Breast epithelium (tissue), 3 donors: ENCODE results near the gene OR52E1.

Experiments used
- CTCF ChIP-seq, 3 donors: fragments of 450-650 bp; IDR thresholded peaks; one replicate each; pipeline ENCODE4 v1.5.1; 2016 to 2017; ENCODE audit warnings: antibody characterized with exemption in 3 of 3, mild to moderate bottlenecking in 3 of 3, moderate library complexity in 3 of 3
- POLR2A ChIP-seq: fragments of 450-650 bp; IDR thresholded peaks from one replicate; pipeline ENCODE4 v1.6.1; 2016; ENCODE audit warnings: antibody characterized with exemption, mild to moderate bottlenecking, moderate library complexity
- POLR2AphosphoS5 ChIP-seq, 3 donors: sonication (generic); formaldehyde crosslinking; IDR thresholded peaks; one replicate each; pipeline ENCODE4 v1.6.1; 2017; ENCODE audit warnings: antibody characterized with exemption in 3 of 3

- TF ChIP-seq CTCF (IDR thresholded peaks at IDR 0.05) (no peak), POLR2AphosphoS5 (IDR thresholded peaks at IDR 0.05) (no peak), POLR2A (no peak)
Observed at GRCh38 chr11:5037926-5038325, 31.4 kb upstream of the OR52E1 start.
